Parathyroid adenoma (tissue), 2 donors: Measurements from ENCODE around the gene CCL19.

Source experiments
- H2AFZ ChIP-seq: fragments of 300-600 bp; sonication (generic); one replicate; pipeline ENCODE4 v1.7.0; 2017; ENCODE audit warnings: antibody characterized with exemption, mild to moderate bottlenecking
- H3K27ac ChIP-seq: fragments of 300-600 bp; sonication (generic); one replicate; pipeline ENCODE4 v1.7.0; 2017
- H3K27me3 ChIP-seq: fragments of 300-600 bp; sonication (generic); one replicate; pipeline ENCODE4 v1.7.0; 2017; ENCODE audit warnings: low read length; ENCODE audit not compliant: control insufficient read depth, insufficient read depth
- H3K36me3 ChIP-seq: fragments of 300-600 bp; sonication (generic); one replicate; pipeline ENCODE4 v1.7.0; 2017; ENCODE audit warnings: low read length; ENCODE audit not compliant: control insufficient read depth, insufficient read depth
- H3K4me1 ChIP-seq: fragments of 300-600 bp; sonication (generic); one replicate; pipeline ENCODE4 v1.7.0; 2017; ENCODE audit warnings: control low read depth
- H3K4me2 ChIP-seq: fragments of 300-600 bp; sonication (generic); one replicate; pipeline ENCODE4 v1.7.0; 2017; ENCODE audit warnings: low read length
- H3K4me3 ChIP-seq: fragments of 300-600 bp; sonication (generic); one replicate; pipeline ENCODE4 v1.7.0; 2017; ENCODE audit warnings: low read depth, low read length
- H3K79me2 ChIP-seq: fragments of 300-600 bp; sonication (generic); one replicate; pipeline ENCODE4 v1.7.0; 2017; ENCODE audit warnings: control low read depth
- H3K9ac ChIP-seq: fragments of 300-600 bp; sonication (generic); one replicate; pipeline ENCODE4 v1.7.0; 2017; ENCODE audit warnings: mild to moderate bottlenecking
- H3K9me3 ChIP-seq: fragments of 300-600 bp; sonication (generic); one replicate; pipeline ENCODE4 v1.7.0; 2017; ENCODE audit warnings: low read length; ENCODE audit not compliant: control insufficient read depth
- TF ChIP-seq, protein P1 (sequence below): fragments of 300-600 bp; sonication (generic); IDR thresholded peaks from one replicate; pipeline ENCODE4 v1.7.0; 2017; ENCODE audit warnings: antibody characterized with exemption, mild to moderate bottlenecking
- donor health status: primary hyperparathyroidism.

Gene CCL19

GRCh38 chr9:34665067-34665380, 26.1 kb downstream of the CCL19 start:
- H3K36me3 ChIP-seq, result no peaks in the 10 kb centered on the region

GRCh38 chr9:34664281-34665066, 26.6 kb downstream of the CCL19 start:
- Histone ChIP-seq H3K9me3 (no peaks in the 10 kb centered on the region), H3K4me2 (peak overlapping the region; percentile 43), H3K4me3 (peak overlapping the region; percentile 25), H3K27me3 (no peaks in the 10 kb centered on the region), H3K4me1 (no peaks in the 10 kb centered on the region), H3K9ac (no peak overlapping the region), H3K79me2 (no peaks in the 10 kb centered on the region), H2AFZ (peak overlapping the region; percentile 65), H3K27ac (peak overlapping the region; percentile 75), H3K36me3 (no peaks in the 10 kb centered on the region)
- TF ChIP-seq, protein P1, sequence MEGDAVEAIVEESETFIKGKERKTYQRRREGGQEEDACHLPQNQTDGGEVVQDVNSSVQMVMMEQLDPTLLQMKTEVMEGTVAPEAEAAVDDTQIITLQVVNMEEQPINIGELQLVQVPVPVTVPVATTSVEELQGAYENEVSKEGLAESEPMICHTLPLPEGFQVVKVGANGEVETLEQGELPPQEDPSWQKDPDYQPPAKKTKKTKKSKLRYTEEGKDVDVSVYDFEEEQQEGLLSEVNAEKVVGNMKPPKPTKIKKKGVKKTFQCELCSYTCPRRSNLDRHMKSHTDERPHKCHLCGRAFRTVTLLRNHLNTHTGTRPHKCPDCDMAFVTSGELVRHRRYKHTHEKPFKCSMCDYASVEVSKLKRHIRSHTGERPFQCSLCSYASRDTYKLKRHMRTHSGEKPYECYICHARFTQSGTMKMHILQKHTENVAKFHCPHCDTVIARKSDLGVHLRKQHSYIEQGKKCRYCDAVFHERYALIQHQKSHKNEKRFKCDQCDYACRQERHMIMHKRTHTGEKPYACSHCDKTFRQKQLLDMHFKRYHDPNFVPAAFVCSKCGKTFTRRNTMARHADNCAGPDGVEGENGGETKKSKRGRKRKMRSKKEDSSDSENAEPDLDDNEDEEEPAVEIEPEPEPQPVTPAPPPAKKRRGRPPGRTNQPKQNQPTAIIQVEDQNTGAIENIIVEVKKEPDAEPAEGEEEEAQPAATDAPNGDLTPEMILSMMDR, result peak; percentile 78

More at GRCh38 chr9:34665067-34665380, 26.1 kb downstream of the CCL19 start:
- H3K9ac ChIP-seq, result no peak overlapping the region
- H3K9me3 ChIP-seq, result no peaks in the 10 kb centered on the region
- peak overlapping the region; percentile 65 for H2AFZ ChIP-seq
- H3K27me3 ChIP-seq, result no peaks in the 10 kb centered on the region
- peak overlapping the region; percentile 43 for H3K4me2 ChIP-seq
- no peaks in the 10 kb centered on the region for H3K79me2 ChIP-seq
- no peaks in the 10 kb centered on the region for H3K4me1 ChIP-seq
- TF ChIP-seq, protein P1, result no peak
- H3K27ac ChIP-seq, result peak overlapping the region; percentile 75
- H3K4me3 ChIP-seq, result peak overlapping the region; percentile 25

GRCh38 chr9:34663303-34663605, 27.8 kb downstream of the CCL19 start:
- Histone ChIP-seq H3K27me3 (no peaks in the 10 kb centered on the region), H3K9me3 (no peaks in the 10 kb centered on the region), H3K4me3 (no peak overlapping the region), H3K4me1 (no peaks in the 10 kb centered on the region), H3K4me2 (no peak overlapping the region), H3K9ac (no peak overlapping the region), H3K79me2 (no peaks in the 10 kb centered on the region), H2AFZ (no peak overlapping the region), H3K27ac (no peak overlapping the region), H3K36me3 (no peaks in the 10 kb centered on the region)
- TF ChIP-seq, protein P1, result no peak

GRCh38 chr9:34662526-34663302, 28.4 kb downstream of the CCL19 start, which contains the start of gene CCL27:
Gene CCL27, minus strand, starts transcription at chr9:34662657. Its CDS starts 24 bp downstream, at chr9:34662633.
- TF ChIP-seq, protein P1, result no peak
- Histone ChIP-seq H3K4me2 (no peak within 1 kb of the TSS), H3K4me1 (no peaks in the 10 kb centered on the region), H3K36me3 (no peaks in the 10 kb centered on the region), H3K79me2 (no peaks in the 10 kb centered on the region), H3K9ac (no peak within 1 kb of the TSS), H3K27ac (no peak within 1 kb of the TSS), H3K27me3 (no peaks in the 10 kb centered on the region), H3K9me3 (no peaks in the 10 kb centered on the region), H3K4me3 (no peak within 1 kb of the TSS), H2AFZ (no peak within 1 kb of the TSS)
